ENCODE data around the gene NUBP2. TPM values are rescaled to one million over a fixed set of nuclear protein-coding genes. Genes with fewer than 3 reads are reported as not detected.

NUBP2 gene
- total RNA-seq, 1 experiment from 2014 or later, result 103 TPM

DNA sequence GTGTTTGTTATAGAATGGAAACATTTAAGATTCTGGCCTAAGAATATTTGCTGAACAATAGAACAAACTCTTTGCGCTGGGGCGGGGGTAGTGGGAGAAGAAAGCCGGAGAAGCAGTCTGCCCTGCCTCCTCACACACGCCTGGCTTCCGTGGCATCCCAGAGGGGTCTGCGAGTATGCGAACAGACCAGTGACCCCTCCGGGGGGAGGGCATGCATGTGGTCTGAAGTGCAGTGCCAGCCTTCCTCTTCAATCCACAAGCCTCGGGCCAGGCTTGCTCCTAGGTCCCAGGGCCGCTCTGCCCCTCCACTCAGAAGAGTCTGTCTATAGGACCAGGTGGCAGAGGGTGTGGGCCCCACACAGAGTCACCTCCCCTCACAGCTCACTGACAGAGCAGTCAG lies 24.9 kb downstream of the NUBP2 start:
- intact Hi-C loops (cut with micrococcal nuclease), result no loop called here

More for the DNA sequence above, 24.9 kb downstream of the NUBP2 start:
- Histone ChIP-seq H2AFZ (ENCODE audit: low read depth, low read length, poor library complexity, severe bottlenecking) (no peak overlapping the region), H3K4me3 (replicated peaks in 1 of 2; ENCODE audit: low read depth in 1 of 2, low read length in 2 of 2) (no peak overlapping the region), H3K27ac (ENCODE audit: low read depth, low read length) (no peak overlapping the region), H4K20me1 (ENCODE audit: insufficient read depth) (no peaks in the 10 kb centered on the region), H3K27me3 (ENCODE audit: insufficient read depth, low read length) (no peaks in the 10 kb centered on the region), H3K9me2 (ENCODE audit: insufficient read depth) (no peaks in the 10 kb centered on the region), H3K4me1 (ENCODE audit: control insufficient read depth in 1 of 2, insufficient read depth in 2 of 2, low read length in 2 of 2) (peaks cover 3 to 4% of the 10 kb centered on the region in 2 experiments; a peak in 3 of 4 replicates), H3K4me2 (ENCODE audit: low read length) (no peak overlapping the region), H3K79me2 (ENCODE audit: insufficient read depth, low read length) (no peaks in the 10 kb centered on the region), H3K9ac (ENCODE audit: low read length) (no peak overlapping the region), H3K9me3 (ENCODE audit: control insufficient read depth in 1 of 2, insufficient read depth in 1 of 2, low read depth in 1 of 2, low read length in 2 of 2) (no peaks in the 10 kb centered on the region), H3K36me3 (ENCODE audit: control insufficient read depth in 1 of 2, insufficient read depth in 2 of 2, low read length in 2 of 2) (no peaks in the 10 kb centered on the region)
- RAD21 ChIA-PET (ENCODE audit: low non-redundant PET in 1 of 2, low total read pairs in 2 of 2, uncharacterized antibody in 2 of 2, unreplicated experiment in 2 of 2), result no interaction called here
- DNase-seq (ENCODE audit: low read depth, low spot score) (no peak), ATAC-seq (no peak)
- CTCF ChIA-PET, result no interaction called here
- TF ChIP-seq EZH2 (IDR thresholded peaks at IDR 0.05) (no peak), CTCF (IDR thresholded peaks at IDR 0.05 in 2 of 3, conservative IDR thresholded peaks at IDR 0.05 in 1 of 3; ENCODE audit: borderline replicate concordance in 1 of 3, insufficient read depth in 1 of 3, low read depth in 2 of 3, low read length in 2 of 3) (no peak), TCF7L2 (IDR thresholded peaks at IDR 0.05; ENCODE audit: borderline replicate concordance, extremely low read depth, insufficient read depth, insufficient read length) (no peak), ZBTB33 (IDR thresholded peaks at IDR 0.05; ENCODE audit: extremely low read depth, insufficient replicate concordance, low read length) (no peak), JUND (IDR thresholded peaks at IDR 0.05) (no peak), SP1 (IDR thresholded peaks at IDR 0.05; ENCODE audit: low read depth) (no peak), FOSL1 (IDR thresholded peaks at IDR 0.05; ENCODE audit: low read depth) (no peak), RAD21 (IDR thresholded peaks at IDR 0.05; ENCODE audit: low read depth) (no peak), EZH2phosphoT487 (IDR thresholded peaks at IDR 0.05; ENCODE audit: borderline replicate concordance) (no peak), SIN3A (IDR thresholded peaks at IDR 0.05; ENCODE audit: low read depth) (no peak), POLR2A (IDR thresholded peaks at IDR 0.05; ENCODE audit: borderline replicate concordance, extremely low read depth, insufficient read depth, insufficient read length) (no peak), CBX3 (IDR thresholded peaks at IDR 0.05; ENCODE audit: low read depth) (no peak), YY1 (IDR thresholded peaks at IDR 0.05; ENCODE audit: extremely low read depth, insufficient replicate concordance, low read depth, low read length) (no peak)
- TF ChIP-seq, protein P1, sequence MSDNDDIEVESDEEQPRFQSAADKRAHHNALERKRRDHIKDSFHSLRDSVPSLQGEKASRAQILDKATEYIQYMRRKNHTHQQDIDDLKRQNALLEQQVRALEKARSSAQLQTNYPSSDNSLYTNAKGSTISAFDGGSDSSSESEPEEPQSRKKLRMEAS (IDR thresholded peaks at IDR 0.05), result no peak
- POLR2A ChIA-PET, result no interaction called here
- no TSS peak for BruUV-seq (replicated peaks)
